GM12864 (cell line): ENCODE measurements around the gene GUCY1B1.

ENCODE experiments used
- DNase-seq: peaks from one replicate; pipeline ENCODE4 v3.0.0-alpha.2; 2011; ENCODE audit warnings: low read depth
- H3K4me3 ChIP-seq: 2 replicates; pipeline ENCODE4 v1.5.1; 2011; ENCODE audit warnings: mild to moderate bottlenecking, low read depth, low read length, control low read depth
- CTCF ChIP-seq: IDR thresholded peaks from 2 replicates; pipeline ENCODE4 v1.5.1; 2011; ENCODE audit warnings: low read depth, mild to moderate bottlenecking, moderate library complexity, low read length, control low read depth, inconsistent platforms; ENCODE audit errors: missing control alignments

The GUCY1B1 gene

DNA sequence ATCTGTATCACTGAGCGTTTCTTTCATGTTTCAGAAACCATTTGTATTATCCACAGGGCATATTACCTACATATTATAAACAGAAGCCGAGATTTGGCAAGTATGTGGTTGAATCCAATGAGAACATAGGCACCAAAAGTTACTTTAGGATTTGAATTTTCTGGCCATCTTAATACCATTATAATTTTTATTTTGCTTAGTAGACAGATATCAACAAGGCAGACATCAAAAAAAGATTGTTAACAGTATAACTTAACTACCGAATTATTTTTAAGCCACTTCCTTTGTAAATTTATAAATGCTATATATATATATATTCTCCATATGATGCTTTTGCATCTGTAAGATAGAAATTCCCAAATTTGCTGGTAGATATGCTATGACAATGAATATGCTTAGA is 2.2 kb downstream of the GUCY1B1 start:
- no peak for DNase-seq
- no peak for TF ChIP-seq CTCF

GRCh38 chr4:155761916-155762315 is 3.1 kb downstream of the GUCY1B1 start:
- H3K4me3 ChIP-seq, result no peak overlapping the region
- no peak for TF ChIP-seq CTCF
- DNase-seq, result no peak

More for the DNA sequence above, 2.2 kb downstream of the GUCY1B1 start:
- no peak overlapping the region for H3K4me3 ChIP-seq

DNA sequence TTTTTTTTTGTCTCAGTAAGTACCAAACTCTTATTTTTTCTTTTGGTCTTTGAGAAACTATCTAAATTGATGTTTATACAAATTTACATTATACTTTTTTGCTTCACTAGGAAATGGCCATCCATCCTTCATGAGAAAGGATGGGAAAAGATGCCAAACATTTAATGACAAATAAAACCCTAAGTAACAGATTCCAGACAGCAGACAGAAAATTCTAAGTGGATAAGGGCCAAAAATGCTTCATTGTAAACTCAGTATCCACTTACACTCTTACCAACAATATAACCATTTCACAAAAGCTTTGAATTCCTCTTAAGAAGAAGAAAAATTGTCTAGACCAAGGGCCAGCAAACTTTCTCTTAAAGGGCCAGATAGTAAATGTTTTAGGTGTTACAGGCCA is 3.5 kb downstream of the GUCY1B1 start:
- H3K4me3 ChIP-seq, result no peak overlapping the region
- no peak for TF ChIP-seq CTCF
- DNase-seq, result no peak

DNA sequence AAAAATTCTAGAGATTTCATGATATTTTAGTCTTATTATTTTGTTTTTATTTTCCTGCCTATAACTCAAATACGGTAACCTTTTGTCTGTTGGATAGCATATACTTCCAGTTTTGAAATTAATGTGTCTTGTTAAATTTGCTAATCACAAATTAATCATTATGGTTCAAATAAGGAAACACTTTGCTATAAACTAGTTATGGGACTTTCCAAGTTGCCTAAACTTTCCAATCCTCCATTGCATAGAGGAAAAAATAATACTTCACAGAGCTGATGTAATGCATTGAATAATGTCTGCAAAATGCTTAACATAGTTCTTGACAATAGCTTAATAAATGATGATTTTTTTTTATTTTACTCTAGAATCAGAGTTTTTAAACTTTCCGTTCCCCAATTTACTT is 4.7 kb downstream of the GUCY1B1 start:
- DNase-seq, result no peak
- TF ChIP-seq CTCF, result no peak
- H3K4me3 ChIP-seq, result no peak overlapping the region

GRCh38 chr4:155765149-155765548 is 6.3 kb downstream of the GUCY1B1 start:
- no peak overlapping the region for H3K4me3 ChIP-seq
- no peak for TF ChIP-seq CTCF
- no peak for DNase-seq

DNA sequence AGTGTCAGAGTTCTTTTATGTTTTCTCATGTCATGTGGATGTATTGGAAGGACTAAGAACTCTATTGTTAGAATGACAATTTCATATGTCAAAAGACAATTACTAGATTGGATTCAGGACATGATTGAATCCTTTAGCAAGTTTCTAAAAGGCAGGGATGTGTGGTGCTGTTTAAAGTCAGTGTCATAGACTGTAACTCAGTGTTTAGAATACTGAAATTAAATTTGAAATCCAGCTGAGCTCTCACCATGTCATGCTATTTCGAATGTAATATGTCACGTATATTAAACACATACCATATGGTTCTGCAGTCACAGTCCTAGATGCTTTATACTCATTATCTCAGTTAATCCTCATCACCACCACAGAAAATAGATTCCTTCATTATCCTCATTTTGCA is 7.8 kb downstream of the GUCY1B1 start:
- no peak for TF ChIP-seq CTCF
- no peak overlapping the region for H3K4me3 ChIP-seq
- no peak for DNase-seq

GRCh38 chr4:155768370-155768769 is 9.5 kb downstream of the GUCY1B1 start:
- no peak overlapping the region for H3K4me3 ChIP-seq
- no peak for DNase-seq
- TF ChIP-seq CTCF, result no peak
